ENCODE measurements around the gene CS. TPM values are rescaled to one million over a fixed set of nuclear protein-coding genes. Genes with fewer than 3 reads are reported as not detected.

Gene CS
- total RNA-seq, 4 donors from 2014 or later = 102 to 174 (median 103) TPM

DNA sequence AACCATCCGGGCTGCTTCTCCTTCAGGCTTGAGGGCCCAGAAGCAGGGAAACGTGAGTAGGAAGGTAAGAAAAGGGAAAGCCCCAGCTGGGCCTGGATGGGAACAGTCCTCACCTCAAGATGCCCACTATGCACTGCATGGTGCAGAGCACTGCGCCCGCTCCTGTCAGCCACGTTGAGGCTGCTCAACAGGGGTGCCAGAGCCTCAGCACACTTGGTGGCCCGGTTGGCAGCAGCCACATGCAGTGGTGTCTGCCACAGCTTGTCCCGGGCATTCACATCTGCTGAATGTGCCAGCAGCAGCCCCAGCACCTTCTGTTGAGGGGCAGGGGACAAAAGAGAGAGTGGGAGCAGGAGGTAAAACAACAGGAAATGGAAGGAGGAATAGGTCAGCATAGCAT, 44.5 kb downstream of the CS start:
- Histone ChIP-seq H3K27me3 (no peaks in the 10 kb centered on the region), H3K4me1 (peaks cover 4 to 34% (median 21%) of the 10 kb centered on the region in 3 donors), H3K27ac (no peak overlapping the region), H3K4me3 (no peak overlapping the region), H3K9me3 (no peaks in the 10 kb centered on the region), H3K36me3 (peaks cover 0 to 62% of the 10 kb centered on the region in 2 donors)
- TF ChIP-seq POLR2AphosphoS5 (IDR thresholded peaks at IDR 0.05) (no peak), POLR2A (IDR thresholded peaks at IDR 0.05) (no peak), EP300 (IDR thresholded peaks at IDR 0.05) (no peak)
- TF ChIP-seq, protein P1, sequence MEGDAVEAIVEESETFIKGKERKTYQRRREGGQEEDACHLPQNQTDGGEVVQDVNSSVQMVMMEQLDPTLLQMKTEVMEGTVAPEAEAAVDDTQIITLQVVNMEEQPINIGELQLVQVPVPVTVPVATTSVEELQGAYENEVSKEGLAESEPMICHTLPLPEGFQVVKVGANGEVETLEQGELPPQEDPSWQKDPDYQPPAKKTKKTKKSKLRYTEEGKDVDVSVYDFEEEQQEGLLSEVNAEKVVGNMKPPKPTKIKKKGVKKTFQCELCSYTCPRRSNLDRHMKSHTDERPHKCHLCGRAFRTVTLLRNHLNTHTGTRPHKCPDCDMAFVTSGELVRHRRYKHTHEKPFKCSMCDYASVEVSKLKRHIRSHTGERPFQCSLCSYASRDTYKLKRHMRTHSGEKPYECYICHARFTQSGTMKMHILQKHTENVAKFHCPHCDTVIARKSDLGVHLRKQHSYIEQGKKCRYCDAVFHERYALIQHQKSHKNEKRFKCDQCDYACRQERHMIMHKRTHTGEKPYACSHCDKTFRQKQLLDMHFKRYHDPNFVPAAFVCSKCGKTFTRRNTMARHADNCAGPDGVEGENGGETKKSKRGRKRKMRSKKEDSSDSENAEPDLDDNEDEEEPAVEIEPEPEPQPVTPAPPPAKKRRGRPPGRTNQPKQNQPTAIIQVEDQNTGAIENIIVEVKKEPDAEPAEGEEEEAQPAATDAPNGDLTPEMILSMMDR (IDR thresholded peaks at IDR 0.05) = no peak
- 82 to 100% methylated on average over 1 to 6 of the region's 7 CpGs for WGBS, 2 donors (ENCODE audit: low coverage in 1 of 2)
- ATAC-seq = no peak

DNA sequence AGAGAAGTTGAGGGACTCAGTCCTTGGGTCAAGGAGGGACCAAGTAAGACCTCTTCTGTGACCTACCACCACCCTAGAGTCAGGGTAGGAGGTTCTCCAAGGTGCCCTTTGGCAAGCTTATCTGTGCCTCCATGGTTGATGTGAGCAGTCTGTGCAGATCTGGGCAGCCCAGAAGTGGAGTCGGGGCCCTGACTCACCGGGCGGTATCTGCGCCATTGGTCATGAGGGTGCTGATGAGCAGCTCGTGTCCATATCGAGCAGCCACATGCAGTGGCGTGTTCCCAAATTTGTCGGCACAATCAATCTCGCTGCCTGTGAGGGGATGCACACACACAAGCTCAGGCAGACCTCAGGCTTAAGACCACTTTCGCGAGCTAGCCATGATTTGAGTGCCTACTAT, 47.0 kb downstream of the CS start:
- Histone ChIP-seq H3K36me3 (peaks cover under 1 to 88% of the 10 kb centered on the region in 2 donors), H3K4me3 (no peak overlapping the region), H3K27ac (no peak overlapping the region), H3K4me1 (peaks cover 4 to 24% (median 15%) of the 10 kb centered on the region in 3 donors), H3K9me3 (no peaks in the 10 kb centered on the region), H3K27me3 (no peaks in the 10 kb centered on the region)
- no peak for TF ChIP-seq POLR2A (IDR thresholded peaks at IDR 0.05)
- no peak for TF ChIP-seq POLR2AphosphoS5 (IDR thresholded peaks at IDR 0.05)
- TF ChIP-seq EP300 (IDR thresholded peaks at IDR 0.05) = no peak
- TF ChIP-seq, protein P1 (IDR thresholded peaks at IDR 0.05) = no peak
- WGBS, 2 donors (ENCODE audit: low coverage in 1 of 2) = 88% methylated on average over 5 of the region's 11 CpGs; no CpG with 5 or more reads in 1 of the 2 donors
- ATAC-seq = no peak

DNA sequence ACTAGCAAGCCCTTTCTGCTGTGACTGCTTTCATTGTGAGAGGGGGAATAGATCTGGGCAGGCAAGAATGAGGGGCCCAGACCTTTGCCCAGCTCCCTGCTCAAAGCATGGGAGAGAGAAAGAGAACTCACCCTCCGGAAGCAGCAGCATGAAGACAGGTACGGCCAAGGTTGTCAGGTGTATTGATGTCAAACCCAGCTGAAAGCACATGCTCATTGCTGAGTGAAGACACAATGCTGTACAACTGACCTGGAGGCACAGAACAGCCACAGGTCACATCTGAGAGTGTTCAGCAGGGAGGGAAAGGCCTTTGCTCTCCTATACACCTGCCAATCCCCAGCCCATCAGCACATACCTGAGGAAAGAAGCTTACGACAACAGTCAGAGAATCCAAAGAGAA, 47.5 kb downstream of the CS start:
- ATAC-seq = no peak
- TF ChIP-seq EP300 (IDR thresholded peaks at IDR 0.05) = no peak
- TF ChIP-seq POLR2AphosphoS5 (IDR thresholded peaks at IDR 0.05) = no peak
- TF ChIP-seq, protein P1 (IDR thresholded peaks at IDR 0.05) = no peak
- no peak for TF ChIP-seq POLR2A (IDR thresholded peaks at IDR 0.05)
- WGBS, 2 donors (ENCODE audit: low coverage in 1 of 2) = 80% methylated on average over 1 of the region's 3 CpGs; no CpG with 5 or more reads in 1 of the 2 donors
- peaks cover 4 to 23% (median 15%) of the 10 kb centered on the region in 3 donors for H3K4me1 ChIP-seq
- peaks cover 4 to 93% of the 10 kb centered on the region in 2 donors for H3K36me3 ChIP-seq
- H3K9me3 ChIP-seq = no peaks in the 10 kb centered on the region
- H3K27me3 ChIP-seq = no peaks in the 10 kb centered on the region
- no peak overlapping the region for H3K27ac ChIP-seq
- H3K4me3 ChIP-seq = no peak overlapping the region

DNA sequence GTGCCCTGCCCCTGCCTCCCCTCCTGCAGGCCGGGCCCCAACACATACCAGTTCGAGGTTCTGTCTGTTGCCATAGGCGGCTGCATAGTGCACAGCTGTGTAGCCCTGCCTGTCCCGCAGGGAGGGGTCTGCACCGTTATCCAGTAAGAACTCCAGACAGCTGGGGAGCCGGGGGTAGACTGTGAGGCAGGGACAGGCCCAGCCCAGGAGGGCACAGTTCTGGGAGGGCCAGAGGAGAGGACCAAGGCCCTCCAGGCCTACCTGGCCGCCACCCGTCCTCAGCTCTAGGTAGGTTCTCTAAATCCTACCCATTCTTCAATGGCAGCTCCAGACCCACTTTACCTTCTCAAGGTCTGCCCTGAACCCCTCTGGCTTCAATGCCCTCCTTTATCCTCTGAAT, 51.4 kb downstream of the CS start:
- no CpG with 5 or more reads among the region's 8 CpGs for WGBS, 2 donors (ENCODE audit: low coverage in 1 of 2)

DNA sequence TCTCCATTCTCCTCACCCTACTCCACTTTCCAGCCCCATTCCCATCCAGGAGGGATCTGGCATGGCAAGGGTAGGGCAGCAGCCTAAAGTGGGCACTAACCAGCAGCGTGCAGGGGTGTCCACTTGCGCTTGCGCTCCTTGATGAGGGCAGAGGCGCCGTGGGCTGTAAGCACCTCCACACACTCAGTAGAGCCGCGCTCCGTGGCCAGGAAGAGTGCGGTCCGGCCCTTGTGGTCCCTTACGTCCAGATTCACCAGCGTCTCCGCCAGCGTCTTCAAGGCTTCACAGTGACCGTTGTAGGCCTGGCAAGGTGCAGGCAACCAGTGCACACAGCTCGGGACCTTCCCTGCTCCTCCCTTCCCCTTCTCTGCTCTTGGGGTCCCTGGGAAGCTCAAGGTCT, 52.2 kb downstream of the CS start:
- ATAC-seq = no peak
- no peaks in the 10 kb centered on the region for H3K27me3 ChIP-seq
- H3K9me3 ChIP-seq = no peaks in the 10 kb centered on the region
- H3K27ac ChIP-seq = no peak overlapping the region
- H3K4me1 ChIP-seq = no peaks in the 10 kb centered on the region
- WGBS, 2 donors (ENCODE audit: low coverage in 1 of 2) = 87% methylated on average over 4 of the region's 16 CpGs; no CpG with 5 or more reads in 1 of the 2 donors
- H3K4me3 ChIP-seq = no peak overlapping the region
- TF ChIP-seq EP300 (IDR thresholded peaks at IDR 0.05) (no peak), POLR2AphosphoS5 (IDR thresholded peaks at IDR 0.05) (no peak), POLR2A (IDR thresholded peaks at IDR 0.05) (no peak)
- TF ChIP-seq, protein P1 (IDR thresholded peaks at IDR 0.05) = no peak
- peaks cover 4 to 100% of the 10 kb centered on the region in 2 donors for H3K36me3 ChIP-seq

More for the DNA sequence above, 51.4 kb downstream of the CS start:
- H3K4me3 ChIP-seq = no peak overlapping the region
- H3K36me3 ChIP-seq = peaks cover 4 to 100% of the 10 kb centered on the region in 2 donors
- H3K27me3 ChIP-seq = no peaks in the 10 kb centered on the region
- H3K9me3 ChIP-seq = no peaks in the 10 kb centered on the region
- H3K27ac ChIP-seq = no peak overlapping the region
- H3K4me1 ChIP-seq = no peaks in the 10 kb centered on the region
- TF ChIP-seq POLR2A (IDR thresholded peaks at IDR 0.05) (no peak), EP300 (IDR thresholded peaks at IDR 0.05) (no peak), POLR2AphosphoS5 (IDR thresholded peaks at IDR 0.05) (no peak)
- TF ChIP-seq, protein P1 (IDR thresholded peaks at IDR 0.05) = no peak
- no peak for ATAC-seq
